Activated CD4-positive, alpha-beta T cell treated with anti-CD3 and anti-CD28 coated beads, Interleukin-2, amount 50 U/mL, for 24 hours (primary cell): ENCODE measurements around the gene WNT3.
"Not testable (repeated sequence)": the region's sequence is repeated elsewhere in the genome, so short reads cannot be mapped to it uniquely, and the experiment has no call there.

Experiments
- DNase-seq, 2 donors: peaks; one replicate each; pipeline ENCODE4 v3.0.0-alpha.2; 2020; ENCODE audit warnings: low read depth in 1 of 2, low spot score in 1 of 2

WNT3 gene

DNA sequence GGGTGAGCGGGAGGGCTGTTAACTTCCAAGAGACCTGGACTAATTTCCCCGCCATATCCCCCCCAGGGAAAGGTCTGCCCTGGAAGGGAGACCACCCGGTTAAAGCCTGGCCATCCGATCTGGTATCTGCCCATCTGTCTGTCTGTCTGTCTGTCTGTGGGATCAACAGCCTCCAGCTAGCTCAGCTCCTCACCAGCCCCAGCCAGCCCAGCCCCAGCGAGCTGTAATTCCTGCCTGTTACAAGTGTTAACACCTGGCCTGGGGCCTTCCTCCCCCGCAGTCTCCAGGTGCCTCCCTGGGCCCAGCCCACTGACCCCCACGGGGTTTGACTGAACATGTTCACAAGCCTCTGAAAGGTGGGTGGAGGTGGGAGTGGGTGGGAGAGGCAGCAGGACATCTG, 4.0 kb downstream of the WNT3 start:
- no peak for DNase-seq

- DNase-seq: no peak
Observed at GRCh38 chr17:46813920-46814319, 4.6 kb downstream of the WNT3 start.

GRCh38 chr17:46812624-46813318, 5.7 kb downstream of the WNT3 start:
- no peak for DNase-seq

DNA sequence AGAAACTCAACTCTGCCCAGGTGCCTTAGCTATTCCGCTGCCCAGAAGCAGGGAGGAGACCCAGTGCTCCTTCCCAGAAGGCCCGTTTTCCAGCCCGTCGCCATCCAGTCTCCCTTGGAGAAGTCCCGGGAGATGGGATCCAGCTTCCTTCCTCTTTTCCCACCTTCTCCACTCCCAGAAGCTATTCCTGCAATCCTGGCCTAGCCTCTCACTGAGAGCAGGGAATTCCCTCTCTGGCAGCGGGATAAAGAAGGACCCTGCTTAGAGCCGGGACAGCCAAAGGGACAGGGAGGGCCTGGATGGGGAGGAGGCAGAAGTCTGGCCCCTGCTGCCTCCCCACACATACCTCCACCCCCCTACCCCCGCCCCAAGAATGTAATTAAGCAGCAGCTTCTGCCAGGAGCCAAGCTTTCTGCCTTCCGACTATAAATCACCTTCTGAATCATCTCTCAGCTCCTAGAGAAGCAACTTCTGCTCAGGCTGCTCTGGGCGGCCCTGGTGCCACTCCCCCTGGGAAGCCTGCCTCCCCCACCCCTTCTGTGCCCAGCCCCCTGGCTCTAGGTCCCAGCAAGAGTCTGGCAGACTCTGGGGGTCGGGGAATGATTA, 6.4 kb downstream of the WNT3 start:
- no peak for DNase-seq

DNA sequence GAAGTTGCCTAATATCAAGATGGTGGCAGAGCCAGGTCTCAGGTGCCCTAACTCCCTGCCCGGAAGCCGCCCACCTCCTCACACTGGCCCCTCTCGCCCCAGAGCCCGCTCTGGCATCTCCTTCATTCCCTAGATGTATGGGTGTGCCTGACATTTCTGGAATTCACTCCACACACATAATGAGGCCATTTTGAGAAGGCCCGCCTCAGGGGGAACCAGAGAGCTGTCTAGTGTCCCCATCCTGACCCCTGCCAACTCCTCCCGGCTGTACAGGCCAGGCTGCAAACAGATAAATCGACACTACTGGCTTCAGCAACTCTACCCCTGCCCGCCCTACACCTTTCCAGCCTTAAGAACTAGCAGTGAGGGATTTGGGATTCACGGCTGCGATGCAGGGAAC, 7.7 kb downstream of the WNT3 start:
- no peak for DNase-seq

DNA sequence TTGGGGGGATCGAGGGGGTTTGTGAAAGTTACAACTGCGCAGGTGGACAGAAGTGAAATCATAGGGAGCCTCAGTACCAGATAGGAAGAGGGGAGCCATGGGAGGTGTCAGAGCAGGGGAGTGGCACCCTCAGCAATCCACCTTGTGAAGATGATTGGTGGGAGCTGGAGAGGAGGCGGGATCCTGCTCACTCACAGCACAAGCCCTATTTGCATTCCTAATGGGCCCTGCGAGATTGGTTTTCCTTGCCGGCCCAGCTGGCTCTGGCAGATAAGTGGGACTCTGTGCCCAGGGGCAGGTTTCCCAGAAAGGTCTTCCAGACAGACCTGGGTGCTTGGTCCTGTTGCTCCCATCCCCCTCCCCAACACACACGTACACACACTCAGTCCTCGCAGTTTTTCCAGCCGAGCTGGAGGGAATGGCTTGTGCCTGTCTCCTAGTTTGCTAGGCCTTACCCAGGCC, 9.4 kb downstream of the WNT3 start:
- no peak for DNase-seq

GRCh38 chr17:46805771-46806170, 12.7 kb downstream of the WNT3 start:
- DNase-seq: no peak

DNA sequence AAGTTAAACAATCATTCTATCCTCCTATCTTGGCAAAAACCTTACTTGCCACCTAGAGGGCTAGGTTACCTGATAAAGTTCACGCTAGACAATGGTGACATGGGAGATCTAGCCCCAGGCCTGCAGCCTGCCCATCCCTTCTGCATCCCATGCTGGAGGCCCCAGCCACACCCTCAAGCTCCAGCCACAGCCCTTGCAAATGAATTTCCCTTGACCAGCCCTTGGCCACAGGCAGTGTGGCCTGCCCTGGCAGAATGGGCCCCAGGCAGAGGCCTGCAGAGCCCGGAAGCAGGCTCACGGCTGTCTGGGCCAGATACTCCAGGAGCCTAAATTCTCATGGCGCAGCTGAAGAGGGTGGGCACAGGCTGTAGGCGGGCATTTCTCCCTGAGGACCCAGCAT, 14.9 kb downstream of the WNT3 start:
- no peak for DNase-seq

DNA sequence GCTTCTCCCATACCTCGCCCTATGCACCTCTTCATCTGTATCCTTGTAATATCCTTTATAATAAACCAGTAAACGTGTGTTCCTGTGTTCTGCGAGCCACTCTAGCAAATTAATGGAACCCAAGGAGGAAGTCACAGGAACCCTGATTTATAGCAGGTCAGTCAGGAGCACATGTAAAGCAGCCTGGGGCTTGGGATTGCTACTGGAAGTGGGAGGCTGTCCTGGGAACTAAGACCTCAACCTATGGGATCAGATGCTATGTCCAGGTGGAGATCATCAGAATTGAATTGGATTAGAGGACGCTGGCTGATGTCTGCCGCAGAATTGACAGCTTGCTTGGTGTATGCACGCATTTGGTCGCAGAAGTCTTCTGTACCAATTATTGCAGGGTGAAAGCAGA, 15.7 kb downstream of the WNT3 start:
- no peak for DNase-seq

DNA sequence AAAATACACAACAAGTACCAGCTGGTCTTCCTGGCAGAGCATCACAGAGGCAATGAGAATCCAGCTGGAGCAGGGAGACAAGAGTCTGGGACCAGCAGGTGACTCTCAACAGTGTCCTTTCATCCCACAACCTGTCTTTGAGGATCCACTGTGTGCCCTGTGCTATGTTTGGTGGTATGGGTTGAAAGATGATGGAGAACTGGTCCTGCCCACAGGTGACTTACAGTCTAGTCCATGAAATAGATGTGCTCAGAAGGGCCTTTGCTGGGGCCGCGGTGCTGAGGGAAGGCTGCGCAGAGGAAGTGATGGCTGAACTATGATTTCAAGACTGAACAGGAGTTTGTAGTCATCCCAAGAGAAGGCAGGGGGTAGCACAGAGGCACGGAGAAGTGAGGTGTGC, 17.9 kb downstream of the WNT3 start:
- no peak for DNase-seq

GRCh38 chr17:46796956-46797530, 21.4 kb downstream of the WNT3 start:
- DNase-seq: no peak

DNA sequence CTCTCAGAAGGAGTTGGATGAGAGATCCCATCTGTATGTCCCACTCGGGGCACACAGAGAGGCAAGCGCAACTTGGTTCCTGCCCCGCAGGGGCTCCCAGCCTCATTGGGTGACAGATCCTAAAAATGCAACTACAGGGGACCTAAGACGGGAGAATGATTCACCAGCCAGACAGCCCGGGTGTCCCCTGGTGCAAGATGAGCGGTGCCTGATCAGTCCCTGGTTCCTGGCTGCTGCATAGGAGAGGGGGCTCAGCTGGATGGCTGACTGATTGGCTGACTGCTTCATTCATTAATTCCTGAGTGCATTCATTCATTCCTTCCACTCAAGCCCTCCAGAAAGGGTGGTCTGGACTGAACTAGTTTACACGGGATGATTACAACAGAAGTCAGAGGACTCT, 22.0 kb downstream of the WNT3 start:
- no peak for DNase-seq

DNA sequence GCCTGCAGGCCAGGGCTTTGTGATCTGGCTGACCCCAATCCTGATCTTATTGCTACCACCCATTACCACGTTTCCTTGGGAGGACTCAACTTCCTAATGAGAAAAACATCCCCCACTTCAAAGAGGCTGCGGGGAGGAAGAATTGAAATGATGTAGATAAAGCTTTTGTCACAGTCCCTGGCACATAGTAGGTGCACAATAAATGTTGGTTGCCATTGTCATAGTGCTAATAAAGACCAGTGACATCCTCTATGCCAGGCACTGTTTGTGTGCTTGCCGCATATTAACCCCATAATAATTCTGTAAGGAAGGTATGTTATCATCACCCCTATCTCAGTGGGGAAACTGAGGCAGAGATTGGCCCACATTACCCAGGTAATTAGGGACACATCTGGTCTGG, 22.4 kb downstream of the WNT3 start:
- DNase-seq: no peak

DNA sequence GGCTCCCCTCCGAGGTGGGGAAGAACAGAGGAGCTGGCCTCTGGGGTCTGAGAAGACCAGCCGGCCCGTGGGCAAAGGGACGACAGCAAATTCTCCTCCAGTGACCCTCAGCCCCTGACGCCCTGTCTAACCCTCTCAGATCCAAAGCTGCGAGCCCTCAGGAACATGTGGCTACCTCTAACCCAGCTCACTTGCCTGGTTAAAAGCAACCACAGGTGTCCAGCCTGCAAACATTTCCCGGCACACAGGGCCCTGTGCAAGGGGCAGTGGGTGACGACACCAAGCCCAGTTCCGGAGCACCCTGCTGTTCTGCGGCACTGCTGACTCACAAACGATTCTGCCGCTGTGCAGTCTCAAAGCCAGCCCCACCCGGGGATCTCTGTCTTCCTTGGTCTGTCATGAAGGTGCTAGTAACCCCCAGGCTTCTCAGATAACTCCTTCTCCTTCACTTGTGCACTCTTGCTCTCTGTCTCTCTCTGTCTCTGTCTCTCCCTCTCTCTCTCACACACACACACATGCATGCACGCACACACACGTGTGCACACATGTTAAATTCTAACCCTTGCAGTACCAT, 23.0 kb downstream of the WNT3 start:
- no peak for DNase-seq

GRCh38 chr17:46794318-46794717, 24.2 kb downstream of the WNT3 start:
- no peak for DNase-seq

DNA sequence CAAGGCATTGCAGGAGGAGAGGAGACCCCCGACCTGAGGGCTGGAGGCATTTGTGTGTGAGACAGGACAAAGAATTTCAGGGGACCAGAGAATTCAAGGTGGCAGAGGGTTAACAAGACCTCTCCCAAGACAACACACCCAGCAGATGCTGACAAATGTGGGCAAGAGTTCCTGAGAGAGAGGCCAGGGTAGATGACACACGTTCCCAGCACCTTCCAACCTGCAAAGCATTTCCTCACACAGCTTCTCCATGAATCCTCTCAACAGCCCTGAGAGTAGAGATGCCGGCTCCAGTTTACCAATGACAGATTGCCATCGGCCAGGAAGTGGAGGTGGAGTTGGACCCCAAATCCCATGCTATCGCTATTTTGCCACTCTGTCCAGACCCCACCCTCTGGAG, 25.0 kb downstream of the WNT3 start:
- no peak for DNase-seq

- not testable (repeated sequence) for DNase-seq
Observed at GRCh38 chr17:46793023-46793422, 25.5 kb downstream of the WNT3 start.

DNA sequence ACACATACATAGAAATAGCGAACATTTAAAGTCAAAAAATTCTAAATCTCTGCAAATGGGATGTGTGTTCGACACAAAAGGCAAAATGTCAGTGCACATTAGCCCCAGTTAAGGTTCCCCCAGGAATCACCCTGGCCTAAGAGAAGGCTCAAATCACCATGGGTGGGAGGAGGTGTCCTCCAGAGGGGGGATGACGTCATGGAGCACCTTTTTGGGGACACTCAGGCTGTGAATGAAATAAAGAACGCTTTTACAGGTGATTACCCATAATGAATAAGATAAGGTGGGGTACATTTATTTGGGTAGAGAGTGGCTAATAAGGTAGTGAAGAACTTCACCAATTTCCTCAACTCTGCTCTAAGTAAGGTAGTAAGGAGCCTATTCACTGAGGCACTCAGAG, 26.4 kb downstream of the WNT3 start:
- no peak for DNase-seq

DNA sequence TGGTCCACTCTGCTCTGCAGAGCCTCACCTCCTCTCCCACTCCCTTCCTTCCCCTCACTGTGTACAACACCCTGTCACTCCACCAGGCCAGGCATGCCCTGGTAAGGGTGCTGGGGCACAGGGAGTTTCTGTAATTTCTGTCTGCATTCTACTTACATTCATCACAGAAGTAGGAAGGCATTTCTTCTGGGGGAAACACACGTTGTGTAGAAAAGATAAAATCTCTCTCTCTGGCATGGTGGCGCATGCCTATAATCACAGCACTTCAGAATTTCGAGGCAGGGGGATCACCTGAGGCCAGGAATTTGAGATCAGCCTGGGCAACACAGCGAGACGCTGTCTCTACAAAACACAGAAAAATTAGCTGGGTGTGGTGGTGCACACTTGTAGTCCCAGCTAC, 27.0 kb downstream of the WNT3 start:
- no peak for DNase-seq

DNA sequence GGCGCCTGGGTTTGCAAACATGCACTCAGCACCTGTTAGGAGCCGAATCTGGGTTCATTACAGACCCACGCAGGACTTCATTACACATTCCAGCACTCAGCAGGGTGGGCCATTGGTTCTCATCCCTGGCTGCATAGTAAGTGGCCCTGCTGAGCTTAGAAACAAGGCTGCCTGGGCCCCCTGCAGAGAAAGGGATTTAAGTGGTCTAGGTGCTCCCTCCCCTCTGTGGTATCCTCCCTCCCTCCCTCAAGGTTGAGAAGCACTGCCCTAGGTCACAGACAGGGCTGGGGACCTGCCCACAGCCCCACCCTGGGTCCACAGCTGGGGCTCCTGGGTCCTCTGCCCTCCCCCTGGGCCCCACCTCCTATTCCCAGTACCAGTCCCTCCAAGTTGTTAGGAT, 28.3 kb downstream of the WNT3 start:
- DNase-seq: no peak

DNA sequence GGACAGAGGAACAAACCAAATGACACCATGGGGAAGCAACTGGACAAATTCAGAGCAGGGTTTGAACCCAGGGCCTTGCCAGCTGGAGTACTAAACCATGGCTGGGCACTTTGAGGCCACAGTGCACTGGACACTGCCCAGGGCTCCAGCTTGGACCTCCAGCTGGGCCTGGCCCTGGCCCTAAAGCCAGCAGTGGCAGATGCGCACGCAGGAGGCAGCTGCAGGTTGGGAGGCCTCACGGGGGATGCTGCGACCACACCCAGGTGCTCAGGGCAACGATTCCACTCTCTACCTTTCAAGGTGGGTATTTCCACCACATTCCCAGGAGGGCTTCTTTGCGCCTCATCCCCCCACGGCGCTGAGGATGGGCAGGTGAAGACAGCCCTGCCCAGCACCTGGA, 28.9 kb downstream of the WNT3 start:
- no peak for DNase-seq

- no peak for DNase-seq
Observed at GRCh38 chr17:46788796-46789195, 29.7 kb downstream of the WNT3 start.
